Activated CD4-positive, alpha-beta T cell treated with anti-CD3 and anti-CD28 coated beads for 48 hours (primary cell): ENCODE measurements around the gene NT5M.

ENCODE experiments used
- DNase-seq: peaks from one replicate; pipeline ENCODE4 v3.0.0-alpha.2; 2020

The NT5M gene

DNA sequence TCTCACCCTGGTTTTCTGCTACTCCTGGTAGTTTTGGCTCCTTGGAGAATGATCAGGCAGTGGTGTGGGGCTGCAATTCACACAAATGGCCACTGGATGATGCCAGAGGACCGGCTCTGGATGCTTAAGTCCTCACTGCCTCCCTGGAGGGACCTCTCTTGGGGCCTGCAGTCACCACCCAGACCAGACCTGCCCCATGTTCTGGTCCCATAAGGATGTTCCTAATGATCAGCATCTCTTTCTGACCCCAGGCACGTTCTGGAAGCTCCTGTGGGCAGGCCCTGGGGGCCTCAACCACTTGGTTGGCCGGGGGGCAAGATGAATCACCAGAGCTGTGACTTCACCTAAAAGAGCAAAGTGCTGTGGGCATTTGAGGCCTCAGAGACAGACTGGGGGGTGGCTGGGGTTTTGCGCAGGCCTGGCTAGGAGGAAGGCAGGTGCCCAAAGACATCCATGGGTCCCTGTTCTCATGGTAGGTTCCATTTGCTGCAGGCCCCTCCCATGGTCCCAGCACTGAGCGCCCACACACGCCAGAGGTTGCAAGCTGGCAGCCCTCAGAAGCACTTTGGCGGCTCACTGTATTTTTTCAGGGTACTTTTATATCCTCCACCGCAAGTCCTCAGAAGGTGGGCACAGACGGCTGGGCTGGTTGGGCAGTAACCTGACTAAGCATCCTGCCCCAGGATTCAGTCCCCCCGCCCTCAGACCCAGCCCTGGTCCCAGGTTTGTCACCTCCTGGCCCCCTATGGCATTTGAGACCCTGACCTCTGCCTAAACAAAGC is 53.2 kb downstream of the NT5M start:
- DNase-seq = peak; percentile 80

DNA sequence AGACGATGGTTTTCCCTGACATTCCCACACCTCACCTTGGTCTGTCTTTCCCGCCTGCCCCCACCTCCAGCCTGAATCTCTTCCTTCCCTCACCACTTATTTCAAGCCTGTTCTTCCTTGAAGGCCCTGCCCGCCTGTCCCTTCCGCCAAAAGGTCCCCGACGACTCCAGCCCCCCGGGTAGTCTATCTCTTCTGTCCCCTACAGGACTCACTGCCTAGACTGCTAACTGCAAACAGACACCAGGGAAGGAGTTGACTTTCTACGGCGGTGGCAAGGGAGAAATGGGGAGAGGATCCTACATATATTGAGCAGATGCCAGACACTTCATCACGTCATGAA is 53.7 kb downstream of the NT5M start:
- no peak for DNase-seq

DNA sequence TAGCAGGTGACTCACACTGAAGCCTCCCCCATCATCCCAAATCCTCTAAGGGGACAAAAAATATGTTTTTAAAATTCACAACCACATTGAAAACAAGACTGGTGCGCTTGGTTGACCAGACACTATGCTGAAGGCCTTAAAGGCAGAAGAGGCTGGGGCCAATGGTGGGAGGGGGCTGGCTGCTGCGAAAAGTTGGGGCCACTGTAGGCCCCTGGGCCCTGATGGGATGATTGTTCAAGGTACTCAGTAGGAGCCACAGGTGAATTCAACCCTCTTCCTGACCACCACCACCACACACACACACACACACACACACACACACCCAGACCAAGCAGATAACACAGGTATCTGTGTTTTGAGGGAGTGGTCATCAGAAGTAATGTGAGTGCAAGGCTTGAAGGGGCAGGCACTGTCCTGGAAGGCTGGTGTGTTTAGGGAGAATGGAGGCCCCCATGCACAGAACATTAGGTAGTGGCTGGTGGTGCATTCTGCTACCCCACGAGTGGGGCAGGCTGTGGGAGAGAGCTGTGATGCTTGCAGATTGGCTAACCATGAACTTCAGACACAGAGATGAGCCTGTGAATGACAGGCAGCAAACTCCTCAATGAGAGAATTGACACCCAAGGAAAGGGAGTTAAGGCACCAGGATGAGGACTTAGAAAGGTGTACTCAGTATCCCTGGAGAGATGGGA is 55.0 kb downstream of the NT5M start:
- no peak for DNase-seq

DNA sequence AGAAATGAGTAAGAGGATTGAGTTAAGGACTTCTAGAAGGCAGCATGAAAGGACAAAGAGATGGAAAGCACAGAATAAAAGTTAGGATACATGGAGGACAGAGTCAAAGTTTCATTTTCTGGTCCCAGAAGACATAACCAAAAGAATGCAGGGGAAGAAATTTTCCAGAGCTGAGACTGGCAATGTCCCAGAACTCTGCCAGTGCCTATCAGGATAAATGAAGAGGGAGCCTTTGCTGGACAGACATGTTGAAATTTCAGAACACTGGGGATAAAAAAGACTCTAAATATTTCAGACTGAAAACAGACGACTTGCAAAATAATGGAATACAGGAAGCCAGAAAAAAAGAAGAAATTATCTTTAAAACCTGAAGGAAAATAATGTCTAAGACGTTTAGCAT is 55.7 kb downstream of the NT5M start:
- DNase-seq = no peak

DNA sequence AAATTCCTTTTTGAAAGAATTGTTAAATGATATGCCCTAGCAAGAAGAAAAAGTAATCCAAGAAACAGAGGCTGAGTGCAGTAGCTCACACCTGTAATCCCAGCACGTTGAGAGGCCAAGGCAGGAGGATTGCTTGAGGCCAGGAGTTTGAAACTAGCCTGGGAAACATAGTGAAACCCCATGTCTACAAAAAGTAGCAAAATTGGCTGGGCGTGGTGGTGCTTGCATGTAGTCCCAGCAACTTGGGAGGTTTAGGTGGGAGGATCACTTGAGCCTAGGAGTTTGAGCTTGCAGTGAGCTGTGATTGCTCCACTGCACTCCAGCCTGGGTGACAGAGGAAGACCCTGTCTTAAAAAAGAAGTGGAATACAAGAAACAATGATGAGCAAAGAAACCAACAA is 56.1 kb downstream of the NT5M start:
- no peak for DNase-seq

DNA sequence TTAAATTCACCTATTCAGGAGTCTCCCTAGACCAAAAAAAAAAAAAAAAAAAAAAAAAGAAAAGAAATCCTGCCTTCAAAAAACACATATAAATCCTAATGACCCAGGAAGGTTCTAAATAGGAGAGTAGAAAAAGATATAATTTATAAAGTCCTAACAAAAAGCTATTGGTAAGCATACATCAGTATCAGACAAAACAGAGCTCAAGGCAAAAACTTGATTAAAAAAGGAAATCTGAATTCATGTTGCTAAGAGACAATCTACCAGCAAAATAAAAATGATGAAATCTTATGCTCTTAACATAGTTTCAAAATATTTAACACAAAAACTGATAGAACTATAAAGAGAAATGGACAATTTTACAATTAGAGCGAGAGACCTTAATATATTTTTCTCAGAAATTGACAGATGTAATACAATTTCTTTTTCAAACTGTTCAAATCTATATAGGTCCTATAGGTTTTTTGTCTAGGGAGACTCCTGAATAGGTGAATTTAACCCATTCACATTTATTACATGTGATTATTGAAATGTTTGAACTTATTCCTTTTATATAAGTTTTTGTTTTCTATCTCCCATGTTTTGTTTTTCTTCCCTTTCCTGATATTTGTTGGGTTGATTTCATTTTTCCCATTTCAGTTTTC is 57.0 kb downstream of the NT5M start:
- no peak for DNase-seq

DNA sequence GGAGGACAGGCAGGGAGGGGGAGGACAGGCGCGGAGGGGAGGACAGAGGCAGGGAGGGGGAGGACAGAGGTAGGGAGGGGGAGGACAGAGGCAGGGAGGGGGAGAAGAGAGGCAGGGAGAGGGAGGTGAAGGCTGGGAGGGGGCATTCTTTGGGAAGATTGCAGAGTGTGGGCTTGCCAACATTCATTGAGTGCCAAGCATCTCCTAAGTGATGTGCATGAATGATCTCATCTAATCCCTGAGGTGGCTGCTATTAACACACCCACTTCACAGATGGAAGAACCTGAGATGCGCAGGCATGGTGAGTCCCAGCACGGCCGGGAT is 58.3 kb downstream of the NT5M start:
- DNase-seq = no peak

DNA sequence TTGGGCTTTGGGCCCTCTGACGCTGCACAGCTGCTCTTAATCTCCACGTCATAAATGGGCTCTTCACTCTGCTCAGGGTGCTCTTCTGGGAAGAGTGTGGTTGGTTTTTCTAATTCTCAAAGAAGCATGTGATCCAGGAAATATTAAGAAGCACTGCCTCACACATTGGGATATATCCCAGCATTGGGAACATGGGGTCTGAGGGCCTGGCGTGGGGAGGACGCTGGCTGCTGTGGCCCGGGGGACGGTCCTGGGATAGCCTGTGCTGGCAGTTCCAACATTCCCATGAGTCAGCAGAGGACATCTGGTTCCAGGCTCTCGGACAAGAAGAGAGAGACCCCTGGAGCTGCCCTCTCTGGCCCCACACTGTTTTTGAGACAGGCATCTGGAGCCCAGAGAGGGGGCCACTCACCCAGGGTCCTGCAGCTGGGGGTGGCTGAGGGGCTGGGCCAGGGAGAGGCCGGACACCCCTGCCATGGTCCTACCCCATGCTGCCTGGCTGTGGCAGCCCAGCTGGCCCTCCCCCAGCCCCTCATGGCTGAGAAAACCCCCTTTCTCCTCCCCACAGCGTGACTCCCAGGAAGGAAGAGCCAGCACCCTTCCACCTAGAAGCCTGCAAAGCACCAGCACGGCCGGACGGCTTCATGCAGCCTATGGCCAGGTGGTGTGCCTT is 58.8 kb downstream of the NT5M start:
- no peak for DNase-seq

- DNase-seq = no peak
Observed at GRCh38 chr17:17362540-17362930, 59.4 kb downstream of the NT5M start.

- no peak for DNase-seq
Observed at GRCh38 chr17:17363638-17364337, 60.6 kb downstream of the NT5M start.

DNA sequence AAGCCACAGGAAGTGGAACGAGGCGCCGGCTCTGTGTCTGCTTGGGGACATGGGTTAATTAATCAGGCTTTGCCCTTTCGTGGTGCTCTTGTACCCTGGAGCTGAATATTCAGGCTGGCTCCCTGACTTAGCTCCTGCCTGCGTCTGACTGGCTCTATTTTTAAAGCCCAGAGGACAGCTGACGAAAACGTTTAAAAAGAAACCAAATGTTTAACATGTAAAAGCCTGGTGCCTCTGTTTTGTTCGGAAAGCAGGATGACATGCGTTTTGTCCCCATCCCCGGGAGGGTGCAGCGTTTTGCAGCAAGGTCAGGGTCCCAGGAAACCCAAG is 61.1 kb downstream of the NT5M start:
- DNase-seq = no peak

- no peak for DNase-seq
Observed at GRCh38 chr17:17365476-17366110, 62.4 kb downstream of the NT5M start.

GRCh38 chr17:17366235-17366634 is 63.1 kb downstream of the NT5M start:
- DNase-seq = no peak

GRCh38 chr17:17366941-17367875 is 64.0 kb downstream of the NT5M start:
- no peak for DNase-seq

GRCh38 chr17:17367931-17368330 is 64.8 kb downstream of the NT5M start:
- DNase-seq = no peak

- DNase-seq = no peak
Observed at GRCh38 chr17:17370711-17371110, 67.5 kb downstream of the NT5M start.

DNA sequence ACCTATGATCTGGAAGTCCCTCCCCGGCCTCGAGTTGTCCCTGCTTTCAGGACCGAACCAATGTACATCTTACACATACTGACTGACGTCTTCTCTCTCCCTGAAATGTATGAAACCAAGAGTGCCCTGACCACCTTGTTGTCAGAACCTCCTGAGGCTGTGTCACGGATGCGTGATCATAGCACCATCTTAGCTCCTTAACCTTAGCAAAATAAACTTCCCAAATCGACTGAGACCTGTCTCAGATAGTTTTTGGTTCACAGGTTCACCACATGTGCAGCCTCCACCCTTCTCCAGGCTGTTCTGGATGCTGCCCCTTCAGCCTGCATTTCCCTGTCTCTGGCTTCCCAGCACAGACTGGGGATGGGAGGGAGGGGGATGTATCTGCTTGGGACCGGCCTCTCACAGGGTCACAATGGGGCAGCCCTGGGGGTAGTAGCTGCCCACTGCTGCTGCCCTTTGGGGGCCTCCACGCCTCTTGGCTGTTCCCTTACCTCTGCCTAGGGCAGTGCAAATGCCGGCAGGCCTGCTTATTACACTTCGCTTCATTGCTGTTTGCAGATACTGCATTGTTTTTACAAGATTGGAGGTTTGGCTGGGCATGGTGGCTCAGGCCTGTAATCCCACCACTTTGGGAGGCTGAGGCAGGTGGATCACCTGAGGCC is 69.8 kb downstream of the NT5M start:
- no peak for DNase-seq

DNA sequence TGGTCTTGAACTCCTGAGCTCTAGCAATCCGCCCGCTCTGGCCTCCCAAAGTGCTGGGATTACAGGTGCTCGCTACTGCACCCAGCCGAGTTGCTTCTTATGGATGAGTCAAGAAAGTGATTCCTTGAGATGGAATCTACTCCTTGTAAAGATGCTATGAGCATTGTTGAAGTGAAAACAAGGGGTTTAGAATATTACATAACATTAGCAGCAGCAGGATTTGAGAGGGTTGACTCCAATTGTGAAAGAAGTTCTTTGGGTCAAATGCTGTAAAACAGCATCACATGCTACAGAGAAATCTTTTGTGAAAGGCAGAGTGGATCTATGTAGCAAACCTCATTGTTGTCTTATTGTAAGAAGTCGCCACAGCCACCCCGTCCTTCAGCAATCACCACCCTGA is 72.7 kb downstream of the NT5M start:
- DNase-seq = no peak

DNA sequence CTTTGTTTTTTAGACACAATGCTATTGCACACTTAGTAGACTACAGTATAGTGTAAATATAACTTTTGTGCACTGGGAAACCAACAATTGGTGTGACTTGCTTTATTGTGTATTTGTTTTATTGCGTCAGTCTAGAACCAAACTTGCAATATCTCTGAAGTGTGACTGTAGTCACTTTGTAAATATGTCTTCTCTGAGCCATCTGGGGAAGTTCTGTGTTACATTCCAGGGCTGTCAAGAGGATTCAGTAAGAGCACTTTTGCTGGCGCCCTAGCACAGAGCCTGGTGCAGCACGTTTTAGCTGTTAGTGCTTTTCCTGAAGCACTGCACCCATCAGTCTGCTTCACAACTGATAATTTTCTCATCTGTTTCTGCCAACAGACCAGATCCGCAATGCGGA is 73.2 kb downstream of the NT5M start:
- DNase-seq = no peak

DNA sequence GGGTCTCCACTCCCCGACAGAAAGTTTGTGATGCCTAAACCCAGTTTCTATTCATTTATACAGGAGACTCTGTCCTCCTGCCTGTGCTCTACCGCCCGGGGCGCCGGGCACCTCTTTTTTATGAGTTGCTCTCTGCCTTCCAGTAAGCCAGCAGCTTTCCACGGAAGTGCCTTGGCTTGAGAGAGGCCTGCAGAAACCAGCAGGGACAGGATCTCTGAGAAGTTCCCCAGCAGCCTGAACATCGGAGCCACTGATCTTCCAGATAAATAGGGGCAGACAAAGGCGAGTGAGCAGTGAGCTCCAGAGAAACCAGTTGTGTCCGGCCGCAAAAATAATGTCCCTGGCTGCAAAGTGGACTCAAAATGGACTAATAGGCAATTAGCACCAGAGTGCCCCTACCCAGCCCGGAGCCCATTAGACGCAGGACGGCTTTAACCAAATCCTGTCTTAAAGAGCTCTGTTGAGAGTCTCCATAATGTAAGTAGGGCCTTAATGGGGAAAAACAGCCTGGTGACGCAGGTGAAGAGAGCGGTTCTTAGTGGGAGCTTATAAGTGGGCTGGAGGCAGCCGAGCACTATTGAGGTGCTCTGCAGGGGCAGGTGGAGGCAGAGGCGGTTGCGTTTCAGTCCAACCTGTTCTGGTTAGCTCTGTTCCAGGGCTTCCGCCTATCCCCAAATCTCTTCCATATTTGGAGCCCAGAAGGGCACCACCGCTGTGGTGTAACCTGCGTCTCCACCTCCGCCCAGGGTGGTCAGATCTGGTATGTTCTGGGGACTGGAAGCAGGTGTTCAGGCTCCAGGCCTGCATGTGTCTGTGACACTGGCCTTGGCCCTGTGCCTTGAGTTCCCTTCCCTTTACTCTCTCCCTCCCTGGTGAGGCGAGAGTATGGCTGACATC is 74.1 kb downstream of the NT5M start:
- DNase-seq = no peak
